ENCODE results near the gene RINT1. TPM values are rescaled to one million over a fixed set of nuclear protein-coding genes. Genes with fewer than 3 reads are reported as not detected.

The RINT1 gene
- total and polyA plus RNA-seq, 2 of the 13 experiments (the other 11 are each of a cell fraction or from before 2014, with no cell fraction given) = 14.7 to 19.3 TPM

DNA sequence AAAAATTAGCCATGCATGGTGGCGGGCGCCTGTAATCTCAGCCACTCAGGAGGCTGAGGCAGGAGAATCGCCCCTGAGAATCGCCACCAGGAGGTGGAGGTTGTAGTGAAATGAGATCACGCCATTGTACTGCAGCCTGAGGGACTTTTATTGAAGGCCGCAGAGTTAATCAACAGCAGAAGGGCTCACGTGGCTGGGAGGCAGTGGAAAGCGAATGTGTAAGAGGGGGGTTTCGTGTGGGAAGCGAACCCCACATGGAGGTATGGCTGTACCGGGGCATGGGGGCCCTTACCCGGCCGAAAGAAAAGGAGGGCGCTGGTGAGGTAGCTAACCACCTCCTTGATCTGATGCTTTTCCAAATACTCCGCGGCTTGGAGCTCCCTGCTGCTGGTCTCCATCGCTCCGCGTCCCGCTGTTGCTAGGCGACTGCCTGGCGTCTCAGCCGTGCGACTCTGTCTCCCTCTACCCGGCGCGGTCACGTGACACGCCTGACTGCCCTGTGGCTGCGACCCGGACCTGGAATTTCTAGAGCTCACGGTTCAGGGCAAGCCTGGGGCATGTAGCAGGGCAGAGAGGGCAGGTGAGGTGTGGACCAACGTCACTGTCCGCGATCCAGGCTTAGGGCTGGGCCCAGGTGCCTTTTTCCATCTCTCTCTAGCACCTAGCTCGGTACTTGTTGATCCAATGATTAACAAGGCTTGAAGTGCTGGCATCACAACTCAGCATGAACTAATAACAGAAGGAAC is 49.2 kb downstream of the RINT1 start, which contains the start of gene EFCAB10:
TSS of gene EFCAB10 (minus strand) at position 428 of the 746 bp plus-strand sequence. CDS start at position 398, 30 bp downstream.
- no peaks in the 10 kb centered on the region for H4K20me1 ChIP-seq (ENCODE audit: insufficient read depth, low read length)
- 61% methylated on average over 17 of the region's 36 CpGs for WGBS (ENCODE audit: low lambda C conversion rate)
- peak; percentile 97 for ATAC-seq
- H3K27ac ChIP-seq (ENCODE audit: extremely low read length, insufficient read depth, low read length) = no peak within 1 kb of the TSS
- DNase-seq (ENCODE audit: low spot score) = peak; percentile 75
- H3K4me1 ChIP-seq (ENCODE audit: insufficient read depth, low read length) = 0 out of 2 replicates have a peak, but pooled peaks cover 9% of the 10 kb centered on the region
- H3K36me3 ChIP-seq (replicated peaks in 1 of 2; ENCODE audit: control insufficient read depth in 1 of 2, insufficient read depth in 2 of 2, low read length in 2 of 2) = no peaks in the 10 kb centered on the region
- no peaks in the 10 kb centered on the region for H3K79me2 ChIP-seq (ENCODE audit: insufficient read depth, low read length)
- in situ Hi-C loops (cut with HindIII; ENCODE audit: extremely low pct_ligation_motif_present, low pct_unique_long_range_greater_than_20kb) (no loop called here), intact Hi-C loops (cut with micrococcal nuclease; ENCODE audit: unreplicated experiment) (no loop called here)
- H3K9ac ChIP-seq (ENCODE audit: insufficient read depth, low read depth, low read length) = peak within 1 kb of the TSS; percentile 49; the same call in 1 of the 2 replicates
- peak within 1 kb of the TSS; percentile 90 for H3K4me2 ChIP-seq (ENCODE audit: low read depth, low read length)
- ChIA-PET POLR2A (interaction anchor here (1.0 kb wide), 3 partner anchors 8 to 704 kb away, joined by 3 to 5 read pairs (median 3); partner anchors contain the start of genes NAMPT and RINT1), CTCF (ENCODE audit: low intra/inter-chr PET ratio, low total read pairs) (no interaction called here)
- H3K9me3 ChIP-seq (ENCODE audit: low read length) = no peaks in the 10 kb centered on the region
- peak within 1 kb of the TSS; percentile 31 to 72 (median 59); a peak in 5 of 6 replicates for H3K4me3 ChIP-seq (replicated peaks in 1 of 3; ENCODE audit: insufficient read depth in 1 of 3, low read depth in 2 of 3, low read length in 3 of 3)
- FAIRE-seq = peak; percentile 71
- no peaks in the 10 kb centered on the region for H3K27me3 ChIP-seq (ENCODE audit: control insufficient read depth in 1 of 2, insufficient read depth in 2 of 2, low read length in 2 of 2)
- H2AFZ ChIP-seq (ENCODE audit: low read length) = no peak within 1 kb of the TSS
- BruUV-seq (replicated peaks) = no TSS peak
- TF ChIP-seq ZNF224 (CRISPR knock-in tag; IDR thresholded peaks at IDR 0.05) (no peak), ZNF17 (CRISPR knock-in tag; IDR thresholded peaks at IDR 0.05) (no peak), SP1 (IDR thresholded peaks at IDR 0.05) (no peak), SP1 (CRISPR knock-in tag; IDR thresholded peaks at IDR 0.05) (no peak; the same call in 1 of the 2 replicates), GTF2F1 (IDR thresholded peaks at IDR 0.05; ENCODE audit: low read length) (0 out of 2 replicates have a peak, but pooled peaks have one; percentile 65), ZNF691 (CRISPR knock-in tag; IDR thresholded peaks at IDR 0.05; ENCODE audit: borderline replicate concordance, low read depth) (0 out of 2 replicates have a peak, but pooled peaks have one; percentile 23), ZNF30 (CRISPR knock-in tag; IDR thresholded peaks at IDR 0.05) (no peak), ZNF556 (CRISPR knock-in tag; IDR thresholded peaks at IDR 0.05; ENCODE audit: borderline replicate concordance) (no peak), KAT8 (CRISPR knock-in tag; IDR thresholded peaks at IDR 0.05) (0 out of 2 replicates have a peak, but pooled peaks have one; percentile 20), SP4 (CRISPR knock-in tag; IDR thresholded peaks at IDR 0.05) (0 out of 2 replicates have a peak, but pooled peaks have one; percentile 19), HNRNPLL (IDR thresholded peaks at IDR 0.05; ENCODE audit: low read depth, low read length, poor library complexity, severe bottlenecking) (peak; percentile 91), ZNF367 (CRISPR knock-in tag; IDR thresholded peaks at IDR 0.05; ENCODE audit: borderline replicate concordance) (no peak), IKZF1 (IDR thresholded peaks at IDR 0.05) (no peak), ZNF468 (CRISPR knock-in tag; IDR thresholded peaks at IDR 0.05) (no peak), TBX2 (CRISPR knock-in tag; IDR thresholded peaks at IDR 0.05; ENCODE audit: borderline replicate concordance) (peak; percentile 32; the same call in 1 of the 2 replicates), KLF11 (CRISPR knock-in tag; IDR thresholded peaks at IDR 0.05) (no peak), KAT7 (CRISPR knock-in tag; IDR thresholded peaks at IDR 0.05; ENCODE audit: borderline replicate concordance) (no peak), HOXA5 (CRISPR knock-in tag; IDR thresholded peaks at IDR 0.05) (no peak), ZNF274 (CRISPR knock-in tag; IDR thresholded peaks at IDR 0.05) (0 out of 2 replicates have a peak, but pooled peaks have one; percentile 51), GATAD2A (CRISPR knock-in tag; IDR thresholded peaks at IDR 0.05) (no peak), GABPB1 (CRISPR knock-in tag; IDR thresholded peaks at IDR 0.05) (peak; percentile 54; the same call in 1 of the 2 replicates)
- TF ChIP-seq, protein P1, sequence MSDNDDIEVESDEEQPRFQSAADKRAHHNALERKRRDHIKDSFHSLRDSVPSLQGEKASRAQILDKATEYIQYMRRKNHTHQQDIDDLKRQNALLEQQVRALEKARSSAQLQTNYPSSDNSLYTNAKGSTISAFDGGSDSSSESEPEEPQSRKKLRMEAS (IDR thresholded peaks at IDR 0.05) = peak; percentile 56
- TF ChIP-seq, protein P2, sequence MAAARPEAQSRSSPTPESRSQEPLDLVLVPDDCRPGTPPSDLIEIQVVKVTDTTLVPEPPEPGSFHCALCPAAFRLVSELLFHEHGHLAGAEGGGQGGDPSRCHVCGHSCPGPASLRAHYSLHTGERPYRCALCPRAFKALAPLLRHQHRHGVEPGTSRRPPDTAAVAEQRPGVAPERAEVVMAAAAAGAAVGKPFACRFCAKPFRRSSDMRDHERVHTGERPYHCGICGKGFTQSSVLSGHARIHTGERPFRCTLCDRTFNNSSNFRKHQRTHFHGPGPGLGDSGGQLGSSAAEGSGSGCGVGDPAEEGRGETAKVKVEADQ (CRISPR knock-in tag; IDR thresholded peaks at IDR 0.05; ENCODE audit: borderline replicate concordance) = 0 out of 2 replicates have a peak, but pooled peaks have one; percentile 37
- TF ChIP-seq, protein P3, sequence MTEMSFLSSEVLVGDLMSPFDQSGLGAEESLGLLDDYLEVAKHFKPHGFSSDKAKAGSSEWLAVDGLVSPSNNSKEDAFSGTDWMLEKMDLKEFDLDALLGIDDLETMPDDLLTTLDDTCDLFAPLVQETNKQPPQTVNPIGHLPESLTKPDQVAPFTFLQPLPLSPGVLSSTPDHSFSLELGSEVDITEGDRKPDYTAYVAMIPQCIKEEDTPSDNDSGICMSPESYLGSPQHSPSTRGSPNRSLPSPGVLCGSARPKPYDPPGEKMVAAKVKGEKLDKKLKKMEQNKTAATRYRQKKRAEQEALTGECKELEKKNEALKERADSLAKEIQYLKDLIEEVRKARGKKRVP (CRISPR knock-in tag; IDR thresholded peaks at IDR 0.05) = no peak
